GM13977 (cell line): ENCODE data around the gene ABCA2.

ENCODE experiments used
- DNase-seq: peaks from one replicate; pipeline ENCODE4 v3.0.0; 2012; ENCODE audit warnings: low spot score
- CTCF ChIP-seq: IDR thresholded peaks from 2 replicates; pipeline ENCODE4 v1.5.1; 2012; ENCODE audit warnings: mild to moderate bottlenecking, control low read depth; ENCODE audit not compliant: insufficient read depth; ENCODE audit errors: extremely low read depth, missing control alignments
- in situ Hi-C: fragments of 300-500 bp; cut with MboI; formaldehyde crosslinking; loops from one replicate; pipeline ENCODE4 v1.12.0; 2022; ENCODE audit warnings: low sequenced_read_pairs, low pct_unique_long_range_greater_than_20kb, mixed read lengths, inconsistent platforms; ENCODE audit not compliant: unreplicated experiment

ABCA2 gene

GRCh38 chr9:136960212-136960937 lies 67.7 kb downstream of the ABCA2 start:
- in situ Hi-C loops = no loop called here
- no peak for TF ChIP-seq CTCF
- DNase-seq = no peak

- no peak for DNase-seq
- in situ Hi-C loops = no loop called here
- no peak for TF ChIP-seq CTCF
These were observed 68.9 kb downstream of the ABCA2 start for GRCh38 chr9:136958898-136959850.

- TF ChIP-seq CTCF = no peak
- no peak for DNase-seq
- in situ Hi-C loops = no loop called here
These were observed 69.6 kb downstream of the ABCA2 start for GRCh38 chr9:136958473-136958872.

- no peak for TF ChIP-seq CTCF
- no peak for DNase-seq
- in situ Hi-C loops = no loop called here
These were observed 70.1 kb downstream of the ABCA2 start for GRCh38 chr9:136957901-136958300.

GRCh38 chr9:136957461-136957860 lies 70.6 kb downstream of the ABCA2 start:
- DNase-seq = no peak
- in situ Hi-C loops = no loop called here
- TF ChIP-seq CTCF = no peak
